ENCODE measurements around the gene RSPH6A.

The RSPH6A gene

DNA sequence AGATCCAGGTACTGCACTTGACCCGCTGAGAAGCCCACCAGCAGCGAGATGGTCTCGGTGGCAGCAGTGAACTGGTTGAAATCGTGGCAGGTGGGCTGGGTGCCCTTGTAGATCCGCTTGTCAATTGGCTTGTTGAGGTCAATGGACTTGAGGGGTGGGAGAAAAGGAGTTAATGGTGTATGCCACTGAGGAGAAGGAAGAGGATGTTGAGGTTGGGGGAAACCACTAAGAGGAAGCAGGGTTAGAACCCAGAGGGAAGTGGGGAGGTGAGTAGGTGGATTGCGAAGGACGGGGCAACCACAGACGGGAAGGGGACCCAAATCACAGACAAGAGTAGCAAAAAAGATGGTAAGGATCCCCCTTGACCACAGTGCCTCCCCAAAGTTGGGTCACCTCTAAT lies 24.2 kb downstream of the RSPH6A start:
- in situ Hi-C loops (cut with MboI; ENCODE audit: low pct_unique_long_range_greater_than_20kb, low sequenced_read_pairs, unreplicated experiment) = no loop called here
- DNase-seq (ENCODE audit: low spot score) = peak; percentile 26
- TF ChIP-seq, protein P1, sequence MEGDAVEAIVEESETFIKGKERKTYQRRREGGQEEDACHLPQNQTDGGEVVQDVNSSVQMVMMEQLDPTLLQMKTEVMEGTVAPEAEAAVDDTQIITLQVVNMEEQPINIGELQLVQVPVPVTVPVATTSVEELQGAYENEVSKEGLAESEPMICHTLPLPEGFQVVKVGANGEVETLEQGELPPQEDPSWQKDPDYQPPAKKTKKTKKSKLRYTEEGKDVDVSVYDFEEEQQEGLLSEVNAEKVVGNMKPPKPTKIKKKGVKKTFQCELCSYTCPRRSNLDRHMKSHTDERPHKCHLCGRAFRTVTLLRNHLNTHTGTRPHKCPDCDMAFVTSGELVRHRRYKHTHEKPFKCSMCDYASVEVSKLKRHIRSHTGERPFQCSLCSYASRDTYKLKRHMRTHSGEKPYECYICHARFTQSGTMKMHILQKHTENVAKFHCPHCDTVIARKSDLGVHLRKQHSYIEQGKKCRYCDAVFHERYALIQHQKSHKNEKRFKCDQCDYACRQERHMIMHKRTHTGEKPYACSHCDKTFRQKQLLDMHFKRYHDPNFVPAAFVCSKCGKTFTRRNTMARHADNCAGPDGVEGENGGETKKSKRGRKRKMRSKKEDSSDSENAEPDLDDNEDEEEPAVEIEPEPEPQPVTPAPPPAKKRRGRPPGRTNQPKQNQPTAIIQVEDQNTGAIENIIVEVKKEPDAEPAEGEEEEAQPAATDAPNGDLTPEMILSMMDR (IDR thresholded peaks at IDR 0.05; ENCODE audit: extremely low read depth, insufficient read depth, missing control alignments) = no peak

DNA sequence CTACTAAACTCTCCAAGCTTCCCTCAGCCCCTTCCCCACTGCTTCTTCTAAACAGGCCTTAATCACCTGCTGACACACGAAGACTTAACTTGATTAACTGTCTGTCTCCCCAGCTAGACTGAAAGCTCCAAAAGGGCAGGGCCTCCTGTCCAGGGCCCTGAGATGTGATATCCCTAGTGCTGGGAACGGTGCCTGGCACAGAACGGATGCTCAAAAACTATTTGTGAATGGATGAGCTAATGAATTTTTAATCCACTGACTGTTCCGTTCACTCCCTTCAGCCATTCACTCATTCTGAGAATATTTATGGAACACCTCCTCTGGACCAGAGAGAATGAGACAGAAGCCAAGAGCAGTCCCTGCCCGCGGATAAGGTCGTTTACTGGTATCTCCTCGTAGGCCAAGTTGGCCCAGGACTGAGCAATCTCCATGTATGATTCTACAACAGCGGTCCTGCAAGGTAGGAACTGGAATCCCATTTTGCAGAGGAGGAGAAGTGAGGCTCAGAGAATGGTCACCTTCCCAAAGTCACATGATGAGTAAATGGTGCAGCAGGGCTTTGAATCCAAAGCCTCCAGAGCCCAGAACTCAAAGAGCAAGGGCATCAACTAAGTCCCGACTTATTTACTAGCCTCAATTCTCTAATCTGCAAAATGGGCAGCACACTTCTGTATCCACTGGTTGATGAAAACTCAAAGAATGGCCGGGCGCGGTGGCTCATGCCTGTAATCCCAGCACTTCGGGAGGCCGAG lies 25.9 kb downstream of the RSPH6A start:
- DNase-seq (ENCODE audit: low spot score) = no peak
- in situ Hi-C loops (cut with MboI; ENCODE audit: low pct_unique_long_range_greater_than_20kb, low sequenced_read_pairs, unreplicated experiment) = no loop called here
- TF ChIP-seq, protein P1 (IDR thresholded peaks at IDR 0.05; ENCODE audit: extremely low read depth, insufficient read depth, missing control alignments) = no peak

DNA sequence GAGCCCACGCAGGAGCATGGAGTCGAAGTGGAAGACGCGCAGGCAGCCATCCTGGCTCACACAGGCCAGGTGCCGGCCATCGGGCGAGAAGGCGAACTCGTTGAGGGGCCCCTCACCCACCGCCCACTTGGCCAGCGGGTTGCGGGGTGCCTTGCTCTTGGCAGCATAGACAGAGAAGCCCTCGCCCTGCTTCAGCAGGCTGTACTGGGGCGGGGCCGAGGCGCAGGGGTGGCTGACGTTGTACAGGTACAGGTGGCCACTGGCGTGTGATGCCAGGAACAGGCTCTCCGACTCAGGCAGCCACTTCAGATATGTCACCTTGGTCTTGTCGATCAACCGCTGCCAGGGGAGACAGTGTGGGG lies 28.6 kb downstream of the RSPH6A start:
- no peak for DNase-seq (ENCODE audit: low spot score)
- TF ChIP-seq, protein P1 (IDR thresholded peaks at IDR 0.05; ENCODE audit: extremely low read depth, insufficient read depth, missing control alignments) = no peak
- in situ Hi-C loops (cut with MboI; ENCODE audit: low pct_unique_long_range_greater_than_20kb, low sequenced_read_pairs, unreplicated experiment) = no loop called here

DNA sequence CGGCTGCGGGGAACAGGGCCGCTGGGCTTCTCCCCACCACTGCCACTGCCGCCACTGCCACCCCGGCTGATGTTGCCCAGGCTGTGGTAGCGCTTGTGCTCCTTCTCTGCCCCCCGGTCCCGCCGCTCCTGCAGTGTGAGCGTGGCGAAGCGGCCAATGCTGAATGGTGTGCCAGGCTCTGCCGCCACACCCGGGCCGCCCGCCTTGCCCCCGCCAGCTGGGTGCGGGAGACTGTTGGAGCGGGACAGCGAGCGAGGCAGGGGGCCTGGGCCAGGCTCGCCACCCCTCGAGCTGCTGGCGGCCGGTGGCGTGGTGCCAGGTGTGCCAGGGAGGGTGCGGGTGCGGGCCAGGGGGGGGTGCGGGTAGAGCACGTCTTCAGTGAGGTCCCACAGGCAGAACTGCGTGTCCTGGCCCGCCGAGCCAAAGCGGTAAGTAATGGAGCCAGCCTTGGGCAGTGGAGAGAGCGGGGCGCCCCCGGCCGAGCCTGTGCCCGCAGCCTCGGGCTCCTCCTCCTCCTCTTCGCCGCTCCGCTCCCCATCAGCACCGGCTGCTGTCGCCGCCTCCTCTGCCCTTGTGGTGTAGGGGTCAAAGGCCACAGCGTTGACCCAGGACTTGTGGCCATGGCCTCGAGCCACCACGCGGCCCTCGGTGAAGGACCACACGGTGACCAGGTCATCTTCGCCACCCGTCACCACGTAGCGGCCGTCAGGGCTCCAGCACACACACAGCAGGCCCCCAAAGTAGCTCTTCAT lies 29.2 kb downstream of the RSPH6A start:
- in situ Hi-C loops (cut with MboI; ENCODE audit: low pct_unique_long_range_greater_than_20kb, low sequenced_read_pairs, unreplicated experiment) = no loop called here
- no peak for DNase-seq (ENCODE audit: low spot score)
- TF ChIP-seq, protein P1 (IDR thresholded peaks at IDR 0.05; ENCODE audit: extremely low read depth, insufficient read depth, missing control alignments) = no peak

DNA sequence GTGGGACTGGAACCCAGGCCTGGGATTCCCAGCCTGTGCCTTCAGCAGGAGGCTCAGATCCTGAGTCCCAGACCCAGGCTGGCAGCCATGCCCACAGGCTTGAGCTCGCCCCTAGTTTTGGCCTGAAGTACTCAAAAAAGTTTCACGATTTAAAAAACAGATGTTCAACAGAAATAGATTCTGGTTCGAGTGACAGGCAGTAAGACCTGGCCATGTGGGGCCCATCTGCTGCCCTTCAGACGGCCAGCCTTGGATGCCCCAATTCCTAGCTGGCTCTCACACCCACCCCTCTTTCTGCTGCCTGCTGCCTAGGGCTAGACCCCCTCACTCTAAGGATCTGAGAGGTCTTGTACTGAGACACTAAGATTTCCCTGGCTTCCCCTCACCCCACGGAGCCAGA lies 30.0 kb downstream of the RSPH6A start:
- DNase-seq (ENCODE audit: low spot score) = no peak
- TF ChIP-seq, protein P1 (IDR thresholded peaks at IDR 0.05; ENCODE audit: extremely low read depth, insufficient read depth, missing control alignments) = no peak
- in situ Hi-C loops (cut with MboI; ENCODE audit: low pct_unique_long_range_greater_than_20kb, low sequenced_read_pairs, unreplicated experiment) = no loop called here

DNA sequence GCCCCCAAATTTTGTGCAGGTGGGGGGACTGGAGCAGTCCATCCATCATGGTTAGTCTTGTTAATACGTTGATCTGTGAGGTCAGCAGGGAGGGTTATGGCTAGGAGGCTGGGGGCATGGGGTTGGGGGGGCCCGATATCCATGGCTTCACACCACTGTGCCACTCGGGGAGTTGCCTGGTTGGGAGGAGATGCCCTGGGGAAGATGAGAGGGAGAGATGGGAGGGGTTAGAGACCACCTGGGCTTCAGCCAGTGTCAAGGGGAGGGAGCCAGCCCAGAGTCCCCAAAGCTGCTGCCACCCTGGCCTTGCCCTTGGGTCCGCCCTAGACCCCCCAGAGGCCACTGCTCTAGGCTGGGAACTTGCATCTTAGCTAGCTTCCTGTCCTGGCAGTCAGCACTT lies 31.0 kb downstream of the RSPH6A start:
- in situ Hi-C loops (cut with MboI; ENCODE audit: low pct_unique_long_range_greater_than_20kb, low sequenced_read_pairs, unreplicated experiment) = no loop called here
- TF ChIP-seq, protein P1 (IDR thresholded peaks at IDR 0.05; ENCODE audit: extremely low read depth, insufficient read depth, missing control alignments) = no peak
- no peak for DNase-seq (ENCODE audit: low spot score)

All from GM13977 (cell line).